Natural killer cell (primary cell): ENCODE data around the gene CC2D2A. TPM values are rescaled to one million over a fixed set of nuclear protein-coding genes. Genes with fewer than 3 reads are reported as not detected.

Experiments used
- ATAC-seq, 3 donors: fragments of 150-1000 bp in 2 of 3; fragments of 200-7000 bp in 1 of 3; cut with Tn5 transposase; 1 replicate in 1 of 3; 2 replicates in 2 of 3; pipeline ENCODE4 v1.10.0; 2021; ENCODE audit warnings: mild to moderate bottlenecking in 2 of 3, moderate library complexity in 2 of 3
- DNase-seq, 2 donors: peaks; one replicate each; pipeline versions ENCODE4 v3.0.0 to v3.0.0-alpha.2; 2013 to 2021; ENCODE audit warnings: mixed read lengths in 1 of 2
- H3K27ac ChIP-seq: one replicate; pipeline ENCODE4 v1.5.1; 2013; ENCODE audit warnings: mild to moderate bottlenecking, low read length
- H3K27me3 ChIP-seq: one replicate; pipeline ENCODE4 v1.6.1; 2013; ENCODE audit warnings: low read length; ENCODE audit not compliant: control insufficient read depth, insufficient read depth
- H3K36me3 ChIP-seq: one replicate; pipeline ENCODE4 v1.6.1; 2013; ENCODE audit warnings: low read length; ENCODE audit not compliant: control insufficient read depth, insufficient read depth
- H3K4me1 ChIP-seq: one replicate; pipeline ENCODE4 v1.6.1; 2013; ENCODE audit warnings: low read length; ENCODE audit not compliant: control insufficient read depth, insufficient read depth
- H3K4me3 ChIP-seq: one replicate; pipeline ENCODE4 v1.5.1; 2013; ENCODE audit warnings: low read length
- H3K9me3 ChIP-seq: one replicate; pipeline ENCODE4 v1.6.1; 2013; ENCODE audit warnings: low read length; ENCODE audit not compliant: control insufficient read depth, insufficient read depth
- H3K27ac Mint-ChIP-seq, 2 donors: one replicate each; pipeline ENCODE4 v1.8.0; 2022; ENCODE audit warnings: mild to moderate bottlenecking in 2 of 2, mixed read lengths in 2 of 2, moderate library complexity in 1 of 2
- H3K27me3 Mint-ChIP-seq, 2 donors: one replicate each; pipeline ENCODE4 v1.8.0; 2022; ENCODE audit warnings: low read depth in 2 of 2, mixed read lengths in 2 of 2
- H3K36me3 Mint-ChIP-seq: one replicate; pipeline ENCODE4 v1.8.0; 2022; ENCODE audit warnings: mixed read lengths
- H3K4me1 Mint-ChIP-seq, 2 donors: one replicate each; pipeline ENCODE4 v1.8.0; 2022; ENCODE audit warnings: mixed read lengths in 2 of 2
- H3K4me3 Mint-ChIP-seq: one replicate; pipeline ENCODE4 v1.8.0; 2022; ENCODE audit warnings: mild to moderate bottlenecking, moderate library complexity, mixed read lengths
- H3K9me3 Mint-ChIP-seq, 2 donors: one replicate each; pipeline ENCODE4 v1.8.0; 2022; ENCODE audit warnings: mixed read lengths in 2 of 2
- CTCF ChIP-seq: fragments of 200-600 bp; IDR thresholded peaks from one replicate; pipeline ENCODE4 v1.8.0; 2022; ENCODE audit warnings: antibody characterized with exemption
- WGBS: methylation state at CpG from one replicate; pipeline ENCODE4 v1.1.7; 2013; ENCODE audit warnings: missing lambda C conversion rate; ENCODE audit not compliant: insufficient coverage; 5-methylcytosine and 5-hydroxymethylcytosine counted together
- intact Hi-C: fragments of 100-400 bp; cut with micrococcal nuclease; formaldehyde crosslinking; loops from one replicate; pipeline ENCODE4 v1.14.2; 2022
- total RNA-seq, 4 donors: library from RNA; stranded (reverse); fragments of 120-200 nt in 1 of 4; gene quantifications; one replicate each; pipeline versions ENCODE4 v1.2.3 to v1.2.4, GENCODE V29; 2013 to 2022

Gene CC2D2A
- total RNA-seq, 3 donors from 2014 or later (not counting 1 experiment from before 2014, with no cell fraction given): 0.78 to 1.6 (median 0.83) TPM

- Histone ChIP-seq H3K4me3 (no peak overlapping the region), H3K36me3 (no peaks in the 10 kb centered on the region), H3K27ac (no peak overlapping the region), H3K9me3 (no peaks in the 10 kb centered on the region), H3K4me1 (no peaks in the 10 kb centered on the region), H3K27me3 (no peaks in the 10 kb centered on the region)
- TF ChIP-seq CTCF: no peak
- peaks cover 0 to 6% of the 10 kb centered on the region in 2 donors for H3K27me3 Mint-ChIP-seq
- H3K27ac Mint-ChIP-seq: no peak overlapping the region
- intact Hi-C loops: no loop called here
- no peak for DNase-seq
- no peaks in the 10 kb centered on the region for H3K9me3 Mint-ChIP-seq
- H3K36me3 Mint-ChIP-seq: no peaks in the 10 kb centered on the region
- 90% methylated on average over 2 of the region's 2 CpGs for WGBS
- H3K4me1 Mint-ChIP-seq: no peaks in the 10 kb centered on the region
- H3K4me3 Mint-ChIP-seq: no peak overlapping the region
- ATAC-seq: no peak
Measured at GRCh38 chr4:15434091-15434490, 35.6 kb upstream of the CC2D2A start.

- ATAC-seq: no peak
- Histone ChIP-seq H3K4me3 (no peak overlapping the region), H3K27ac (no peak overlapping the region), H3K4me1 (no peaks in the 10 kb centered on the region), H3K27me3 (no peaks in the 10 kb centered on the region), H3K36me3 (no peaks in the 10 kb centered on the region), H3K9me3 (no peaks in the 10 kb centered on the region)
- no peak for DNase-seq
- Mint-ChIP-seq H3K4me3 (no peak overlapping the region), H3K9me3 (no peaks in the 10 kb centered on the region), H3K36me3 (no peaks in the 10 kb centered on the region), H3K4me1 (no peaks in the 10 kb centered on the region), H3K27ac (no peak overlapping the region), H3K27me3 (peaks cover 0 to 6% of the 10 kb centered on the region in 2 donors)
- WGBS: 82% methylated on average over 2 of the region's 2 CpGs
- no peak for TF ChIP-seq CTCF
- intact Hi-C loops: no loop called here
Measured at GRCh38 chr4:15434676-15435075, 35.0 kb upstream of the CC2D2A start.

GRCh38 chr4:15436513-15436912 lies 33.2 kb upstream of the CC2D2A start:
- H3K9me3 Mint-ChIP-seq: no peaks in the 10 kb centered on the region
- DNase-seq: no peak
- H3K27me3 Mint-ChIP-seq: peaks cover 0 to 6% of the 10 kb centered on the region in 2 donors
- no peak for TF ChIP-seq CTCF
- Histone ChIP-seq H3K36me3 (no peaks in the 10 kb centered on the region), H3K27me3 (no peaks in the 10 kb centered on the region), H3K4me1 (no peaks in the 10 kb centered on the region), H3K9me3 (no peaks in the 10 kb centered on the region), H3K4me3 (no peak overlapping the region), H3K27ac (no peak overlapping the region)
- no peaks in the 10 kb centered on the region for H3K36me3 Mint-ChIP-seq
- no peak overlapping the region for H3K4me3 Mint-ChIP-seq
- H3K4me1 Mint-ChIP-seq: no peaks in the 10 kb centered on the region
- no peak for ATAC-seq
- WGBS: 38% methylated on average over 2 of the region's 2 CpGs
- no peak overlapping the region for H3K27ac Mint-ChIP-seq
- intact Hi-C loops: no loop called here

GRCh38 chr4:15438939-15439524 lies 30.6 kb upstream of the CC2D2A start:
- Histone ChIP-seq H3K27me3 (no peaks in the 10 kb centered on the region), H3K4me3 (no peak overlapping the region), H3K36me3 (no peaks in the 10 kb centered on the region), H3K4me1 (no peaks in the 10 kb centered on the region), H3K27ac (no peak overlapping the region), H3K9me3 (no peaks in the 10 kb centered on the region)
- ATAC-seq: no peak
- intact Hi-C loops: no loop called here
- H3K9me3 Mint-ChIP-seq: no peaks in the 10 kb centered on the region
- H3K4me3 Mint-ChIP-seq: no peak overlapping the region
- H3K27me3 Mint-ChIP-seq: peaks cover 0 to 6% of the 10 kb centered on the region in 2 donors
- no peak for DNase-seq
- no peak overlapping the region for H3K27ac Mint-ChIP-seq
- no peak for TF ChIP-seq CTCF
- no peaks in the 10 kb centered on the region for H3K36me3 Mint-ChIP-seq
- H3K4me1 Mint-ChIP-seq: no peaks in the 10 kb centered on the region
- WGBS: 81% methylated on average over 2 of the region's 2 CpGs
